ENCODE results near the gene RASGEF1B.

RASGEF1B gene

DNA sequence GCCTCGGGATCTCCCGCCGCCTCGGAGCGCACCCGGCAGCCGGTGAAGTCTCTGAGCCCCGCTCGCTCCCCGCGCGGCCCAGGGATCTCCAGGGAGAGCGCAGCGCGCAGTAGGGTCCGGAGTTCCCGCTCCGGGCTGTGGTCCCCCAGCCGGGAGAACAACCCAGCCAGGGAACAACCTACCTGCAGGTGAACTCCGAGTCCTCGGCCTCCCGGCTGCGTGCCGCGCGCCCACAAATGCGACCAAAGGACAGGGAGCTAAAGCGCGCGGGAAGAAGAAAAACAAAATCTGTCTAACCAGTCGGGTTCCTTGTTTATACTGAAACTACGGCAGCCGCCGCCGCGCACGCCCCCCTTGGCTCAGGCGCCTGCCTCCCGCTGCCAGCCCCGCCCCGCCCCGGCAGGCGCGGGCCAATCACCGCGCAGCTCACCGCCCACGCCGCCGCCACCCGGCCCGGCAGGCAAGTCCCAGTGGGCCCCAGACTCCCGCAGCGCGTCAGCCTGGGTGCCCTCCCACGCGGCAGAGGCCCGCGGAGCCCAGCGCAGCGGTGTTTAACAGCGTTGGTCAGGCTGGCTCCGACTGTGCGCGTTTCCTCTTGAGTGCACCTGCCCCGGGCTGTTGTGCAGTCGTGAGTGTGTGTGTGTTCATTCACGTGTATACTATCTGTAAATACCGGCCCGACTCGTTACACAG, at the start of gene RASGEF1B:
Gene RASGEF1B (minus strand): TSS at position 320 of the 693 bp plus-strand sequence. CDS start 12,399 bp downstream, outside the sequence.
- peak; percentile 92 for DNase-seq

DNA sequence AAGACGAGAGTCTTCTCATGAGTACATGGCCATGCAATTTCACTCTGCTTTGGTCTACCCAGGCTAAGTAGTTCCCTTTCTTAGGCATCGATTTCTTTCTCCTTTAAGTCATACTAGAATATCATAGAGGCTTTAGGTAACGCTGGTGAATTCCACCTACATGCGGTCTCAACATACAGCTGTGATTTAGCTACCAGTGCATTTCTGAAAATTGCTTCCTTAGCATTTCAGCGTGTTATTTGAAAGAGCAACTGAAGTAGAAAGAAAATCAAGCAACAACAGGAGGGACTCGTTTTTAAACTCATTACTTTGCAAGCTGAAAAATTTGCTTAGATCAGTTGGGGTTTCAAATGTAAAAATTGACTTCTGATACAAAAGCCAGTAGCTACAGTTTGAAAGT, 48.1 kb upstream of the RASGEF1B start:
- DNase-seq = no peak

DNA sequence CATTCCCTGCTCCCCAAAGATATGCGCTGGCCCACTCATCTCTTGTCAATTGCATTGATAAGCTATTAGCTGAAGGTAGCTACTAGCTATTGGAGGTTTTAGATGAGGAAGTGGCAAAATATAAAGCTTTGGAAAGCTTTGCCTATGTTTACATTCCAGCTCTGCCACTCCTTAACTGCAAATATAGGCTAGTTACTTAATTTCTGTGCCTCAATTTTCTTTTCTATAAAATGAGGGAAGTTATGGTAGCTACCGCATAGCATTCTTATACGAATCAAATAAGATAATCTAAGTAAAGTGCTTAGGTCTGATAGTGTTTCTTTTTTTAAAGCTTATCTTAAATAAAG, 47.7 kb upstream of the RASGEF1B start:
- DNase-seq = no peak

DNA sequence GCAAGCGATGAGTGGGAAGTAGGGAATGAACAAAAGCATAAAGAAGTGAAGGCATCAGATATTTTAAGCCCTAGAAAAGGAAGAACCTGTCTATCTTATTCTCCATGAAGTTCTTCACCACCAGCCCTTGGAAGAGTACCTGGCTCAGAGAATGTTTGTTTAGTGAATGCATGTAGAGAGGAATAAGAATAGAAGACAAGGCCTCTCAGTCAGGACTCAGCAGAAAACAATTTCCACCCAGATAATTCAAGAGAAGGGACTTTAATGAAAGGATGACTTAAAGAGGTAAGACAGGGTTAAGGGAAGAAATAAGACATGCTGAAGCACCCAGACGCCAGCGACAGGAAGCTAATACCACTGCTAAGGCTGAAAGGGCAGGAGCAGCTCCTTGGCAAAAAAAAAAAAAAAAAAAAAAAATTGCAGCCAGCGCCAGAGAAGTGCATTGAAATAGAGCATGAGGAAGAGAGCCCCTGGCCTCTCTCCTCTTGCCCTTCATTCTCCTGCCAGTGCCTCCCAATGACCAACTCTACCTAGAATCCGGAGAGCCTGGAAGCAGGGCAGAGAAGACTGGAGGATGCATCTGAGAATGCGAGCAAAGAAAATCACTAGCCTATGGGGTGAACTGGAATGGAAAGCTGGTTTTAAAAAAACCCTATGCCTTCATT, 47.2 kb upstream of the RASGEF1B start:
- no peak for DNase-seq

DNA sequence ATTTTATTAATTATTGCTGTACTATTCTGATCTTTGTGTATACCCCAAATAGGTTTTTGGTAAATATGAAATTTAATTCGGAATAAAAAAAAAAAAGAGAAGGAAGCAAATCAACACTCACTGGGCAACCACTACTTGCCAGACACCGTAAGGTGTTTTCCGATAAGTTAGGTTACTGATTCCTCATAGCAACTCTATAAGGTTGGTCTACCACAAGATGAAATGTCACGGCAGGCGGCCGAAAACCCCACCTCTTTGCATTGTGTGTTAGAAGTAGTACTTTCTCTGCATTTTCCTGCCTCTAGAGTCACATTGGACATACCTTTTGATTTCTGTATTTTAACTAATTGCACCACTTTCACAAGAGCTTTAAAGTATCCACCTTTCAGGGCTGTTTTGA, 44.5 kb upstream of the RASGEF1B start:
- DNase-seq = no peak

DNA sequence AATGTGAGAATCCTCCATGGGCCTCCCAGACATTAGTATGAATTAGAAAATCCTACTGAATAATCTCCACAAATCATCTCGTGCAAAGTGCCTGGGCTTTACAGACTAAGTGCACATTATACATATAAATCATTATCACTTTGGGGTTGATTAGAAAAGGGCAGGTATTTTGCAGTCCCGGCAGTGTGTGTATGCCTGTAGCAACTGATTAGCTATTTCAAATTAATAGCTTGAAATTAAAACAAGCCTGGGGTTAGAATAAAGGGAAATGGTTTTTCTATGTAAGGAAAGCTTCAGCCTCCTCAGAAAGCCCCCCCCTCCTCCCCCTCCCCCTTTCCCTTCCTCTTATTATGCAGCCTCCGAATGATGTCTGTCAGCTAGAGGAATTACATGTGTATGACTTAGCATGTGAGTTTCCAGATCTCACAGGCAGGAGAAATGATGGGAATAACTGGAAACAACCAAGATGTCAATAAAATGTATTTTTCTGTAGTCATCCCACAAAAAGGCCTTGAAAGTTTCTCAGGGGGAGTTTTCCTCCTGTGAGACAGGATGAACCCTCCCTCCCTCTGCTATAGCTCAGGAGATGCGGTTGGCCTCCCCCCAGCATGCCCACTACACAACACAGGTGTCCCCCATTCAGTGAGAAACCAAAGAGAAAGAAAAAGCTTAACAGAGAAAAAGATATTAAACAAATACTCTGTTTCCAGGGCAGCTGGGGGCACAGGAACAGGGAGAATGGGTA, 41.2 kb upstream of the RASGEF1B start:
- no peak for DNase-seq

DNA sequence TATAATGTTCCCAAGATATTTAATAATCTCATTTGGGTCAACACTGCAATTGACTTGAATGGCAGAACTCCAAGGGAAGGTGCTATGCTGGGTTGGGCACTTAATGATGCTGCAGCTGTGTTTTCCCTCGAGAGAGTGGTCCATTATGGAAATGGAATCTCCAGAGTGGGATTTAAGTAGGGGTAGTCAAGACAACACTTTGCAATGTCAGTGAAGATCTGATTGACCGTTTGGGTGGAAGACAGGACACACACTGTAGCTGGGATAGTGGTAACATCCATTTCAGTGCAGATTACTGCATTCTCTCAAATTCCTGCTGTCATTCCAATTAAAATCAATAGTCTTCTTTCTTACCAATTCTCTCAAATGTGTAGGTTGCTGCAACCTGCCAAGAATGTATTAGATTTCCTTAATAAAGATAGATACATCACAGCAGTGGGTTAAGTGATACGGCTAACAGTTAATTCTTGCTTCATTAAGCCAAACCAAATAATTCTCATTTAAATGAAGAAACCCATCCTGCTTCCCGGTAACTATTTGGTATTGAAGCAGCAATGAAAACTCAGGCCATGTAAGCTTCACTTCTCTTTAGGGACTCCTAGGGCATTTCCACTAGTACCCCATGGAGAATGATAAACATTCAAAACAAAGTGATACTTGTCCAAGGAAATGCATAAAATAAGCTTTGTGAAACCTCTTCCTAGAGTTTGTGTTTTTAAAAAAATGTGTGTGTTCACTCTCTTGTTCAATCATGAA, 40.5 kb upstream of the RASGEF1B start:
- DNase-seq = no peak

DNA sequence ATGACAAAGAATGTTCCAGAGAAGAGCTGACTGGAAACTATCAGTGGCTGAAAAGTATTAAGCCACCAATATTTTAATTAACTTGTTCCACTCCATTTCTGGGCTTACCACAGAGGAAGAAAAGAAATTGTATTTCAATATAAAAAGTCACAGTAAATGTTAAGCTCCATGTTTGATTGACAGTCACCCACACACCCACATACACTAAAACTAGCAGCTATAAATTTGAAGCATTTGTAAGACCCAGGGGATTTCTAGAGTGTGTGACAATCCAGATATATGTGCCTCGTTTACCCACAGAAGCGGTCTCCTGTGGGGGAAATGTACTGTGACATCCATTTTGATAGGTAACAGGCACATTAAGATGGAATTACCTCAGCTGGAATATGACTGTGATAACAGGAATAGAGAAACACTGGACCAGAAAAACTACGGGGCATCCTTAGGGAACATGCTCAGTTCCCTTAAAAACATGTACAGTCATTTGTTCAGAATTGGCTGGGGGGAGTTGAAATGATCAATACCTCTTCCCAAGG, 39.0 kb upstream of the RASGEF1B start:
- no peak for DNase-seq

DNA sequence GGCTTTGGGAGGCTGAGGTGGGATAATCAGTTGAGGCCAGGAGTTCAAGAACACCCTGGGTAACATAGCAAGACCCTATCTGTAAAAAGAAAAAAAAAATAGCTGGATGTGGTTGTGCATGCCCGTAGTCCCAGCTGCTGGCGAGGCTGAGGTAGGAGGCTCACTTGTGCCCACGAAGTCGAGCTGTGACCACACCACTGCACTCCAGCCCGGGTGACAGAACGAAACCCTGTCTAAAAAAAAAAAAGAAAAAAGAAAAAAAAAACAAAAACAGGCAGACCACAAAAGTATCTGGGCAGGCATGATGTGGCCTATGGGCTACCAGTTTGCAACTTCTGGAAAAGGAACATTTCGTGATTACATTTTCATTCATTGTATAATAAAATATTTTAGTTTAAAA, 38.1 kb upstream of the RASGEF1B start:
- no peak for DNase-seq

DNA sequence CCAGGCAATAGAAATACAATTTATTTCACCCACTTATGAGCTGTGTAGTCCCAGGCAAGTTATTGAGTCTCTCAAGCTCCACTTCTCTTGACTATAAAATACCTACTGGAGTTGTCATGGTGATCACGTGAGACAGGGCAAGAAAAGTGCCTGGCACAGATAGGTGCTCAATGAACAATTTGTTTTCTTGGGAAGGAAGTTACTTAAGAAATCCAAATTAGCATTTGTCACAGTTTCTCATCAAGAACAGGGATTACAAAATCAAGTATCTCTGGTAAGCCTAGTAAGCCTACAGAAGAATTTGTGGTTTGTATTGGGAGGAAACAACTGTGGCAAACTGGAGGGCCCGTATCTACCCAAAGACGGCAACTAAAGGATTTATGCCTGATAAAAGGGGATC, 37.5 kb upstream of the RASGEF1B start:
- DNase-seq = no peak

DNA sequence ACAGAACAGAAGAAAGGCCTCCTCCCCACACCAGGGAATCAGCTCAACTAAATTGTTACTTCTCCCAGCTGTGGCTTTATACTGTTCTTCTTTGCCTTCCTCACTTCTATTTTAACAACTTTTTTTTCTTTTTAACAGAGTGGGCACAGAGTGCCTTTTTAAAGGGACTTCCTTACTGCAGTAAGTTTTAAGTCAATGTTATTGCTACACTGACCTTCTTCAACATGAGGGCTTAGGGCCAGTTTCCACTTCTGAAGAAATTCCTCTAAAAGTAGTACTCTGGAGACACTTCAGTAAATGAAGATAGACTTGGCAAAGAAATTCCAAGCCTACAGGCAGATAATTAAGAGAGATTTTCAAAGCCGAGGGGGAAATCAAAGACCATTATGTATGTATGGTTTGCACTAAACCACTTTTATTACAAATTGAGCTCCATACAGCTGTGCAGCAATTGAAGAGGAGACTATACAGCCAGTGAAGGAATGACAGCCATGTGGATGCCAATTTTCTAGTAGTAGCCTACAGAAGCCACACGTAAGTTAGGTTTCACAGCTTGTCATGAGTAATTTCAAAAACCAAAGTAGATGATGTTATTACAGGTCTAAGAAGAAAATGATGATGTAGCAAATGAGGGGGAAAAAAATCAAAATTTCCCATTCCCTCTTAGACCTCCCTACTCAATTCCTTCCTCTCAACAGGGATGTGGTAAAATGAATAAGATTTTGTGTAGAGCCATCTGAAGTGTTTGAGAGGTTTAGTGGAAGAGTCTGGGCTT, 36.9 kb upstream of the RASGEF1B start:
- DNase-seq = no peak

DNA sequence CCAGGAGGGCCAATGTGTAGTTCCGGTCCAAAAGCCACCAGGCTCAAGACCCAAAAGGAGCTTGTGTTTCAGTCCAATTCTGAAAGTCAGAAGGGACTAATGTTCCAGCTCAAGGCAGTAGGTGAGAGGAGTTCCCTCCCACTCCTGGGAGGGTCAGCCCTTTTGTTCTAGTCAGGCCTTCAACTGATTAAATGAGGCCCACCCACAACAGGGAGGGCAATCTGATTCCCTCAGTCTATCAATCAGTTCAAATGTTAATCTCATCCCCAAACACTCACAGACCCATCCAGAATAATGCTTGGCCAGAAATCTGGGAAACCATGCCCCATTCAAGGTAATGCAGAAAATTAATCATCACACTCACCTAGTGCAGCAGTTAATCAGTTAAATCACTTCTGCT, 35.8 kb upstream of the RASGEF1B start:
- DNase-seq = no peak

DNA sequence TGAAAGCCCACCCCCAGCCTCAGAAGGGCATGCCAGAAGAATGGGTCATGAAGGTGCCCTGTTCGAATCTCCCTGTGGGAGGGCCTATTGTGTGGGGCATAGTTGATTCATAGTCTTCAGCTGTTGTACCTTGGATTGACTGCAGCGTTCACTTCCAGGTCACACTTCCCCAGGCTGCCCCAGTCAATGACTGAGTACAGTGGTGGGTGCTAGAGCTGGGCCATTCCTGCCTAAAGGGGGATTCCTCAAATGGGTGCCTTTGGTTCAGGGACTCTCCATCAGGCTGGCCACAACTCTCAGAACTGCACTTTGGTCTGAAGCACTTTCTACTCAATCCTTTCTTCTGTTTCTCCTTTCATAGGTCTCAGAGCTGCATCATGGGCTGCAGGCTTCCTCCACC, 35.0 kb upstream of the RASGEF1B start:
- DNase-seq = no peak

DNA sequence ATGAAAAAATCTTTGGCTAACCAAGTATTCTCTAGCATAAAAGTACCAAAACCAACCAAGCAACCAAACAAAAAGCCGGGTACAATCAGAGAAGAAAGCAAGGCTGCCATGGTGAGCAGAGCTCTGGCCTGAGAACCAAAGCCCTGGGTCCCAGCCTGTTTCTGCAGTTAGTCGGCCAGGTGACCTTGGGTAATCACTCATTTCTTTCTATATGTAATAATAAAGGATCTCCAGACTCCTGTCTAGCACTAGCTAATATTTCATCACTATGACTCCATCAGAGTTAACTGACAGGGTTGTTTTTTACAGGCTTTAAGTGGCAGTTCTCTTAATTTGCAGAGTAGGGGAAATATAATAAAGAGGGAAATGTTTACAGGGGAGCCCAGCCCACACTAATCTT, 34.0 kb upstream of the RASGEF1B start:
- no peak for DNase-seq

DNA sequence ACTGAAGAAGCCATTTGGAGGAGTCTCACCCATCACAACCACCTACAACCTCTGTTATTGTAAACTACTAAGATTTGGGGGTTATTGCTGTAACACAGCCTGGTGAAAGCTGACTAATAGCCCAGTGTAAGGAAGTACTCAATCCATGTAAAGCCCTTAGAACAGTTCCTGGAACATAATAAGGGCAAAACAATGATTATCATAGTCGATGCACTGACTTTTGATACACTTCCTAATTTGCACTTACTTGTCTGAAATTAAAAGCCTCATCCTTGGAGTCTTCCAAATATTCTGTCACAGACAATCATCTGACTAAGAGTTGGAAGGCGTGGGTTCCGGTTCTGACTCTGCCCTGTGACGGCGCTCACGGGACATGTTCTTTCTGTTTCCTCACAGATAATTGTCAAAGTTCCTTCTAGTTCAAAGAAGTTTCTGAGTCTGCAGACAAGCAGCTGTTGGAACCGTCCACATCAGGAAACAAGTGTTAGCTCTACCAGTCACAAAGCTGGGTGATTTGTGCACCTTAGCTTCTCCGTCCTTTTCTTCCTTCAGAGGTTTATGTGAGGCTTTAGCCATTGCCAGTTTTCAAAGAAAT, 33.4 kb upstream of the RASGEF1B start:
- DNase-seq = no peak

DNA sequence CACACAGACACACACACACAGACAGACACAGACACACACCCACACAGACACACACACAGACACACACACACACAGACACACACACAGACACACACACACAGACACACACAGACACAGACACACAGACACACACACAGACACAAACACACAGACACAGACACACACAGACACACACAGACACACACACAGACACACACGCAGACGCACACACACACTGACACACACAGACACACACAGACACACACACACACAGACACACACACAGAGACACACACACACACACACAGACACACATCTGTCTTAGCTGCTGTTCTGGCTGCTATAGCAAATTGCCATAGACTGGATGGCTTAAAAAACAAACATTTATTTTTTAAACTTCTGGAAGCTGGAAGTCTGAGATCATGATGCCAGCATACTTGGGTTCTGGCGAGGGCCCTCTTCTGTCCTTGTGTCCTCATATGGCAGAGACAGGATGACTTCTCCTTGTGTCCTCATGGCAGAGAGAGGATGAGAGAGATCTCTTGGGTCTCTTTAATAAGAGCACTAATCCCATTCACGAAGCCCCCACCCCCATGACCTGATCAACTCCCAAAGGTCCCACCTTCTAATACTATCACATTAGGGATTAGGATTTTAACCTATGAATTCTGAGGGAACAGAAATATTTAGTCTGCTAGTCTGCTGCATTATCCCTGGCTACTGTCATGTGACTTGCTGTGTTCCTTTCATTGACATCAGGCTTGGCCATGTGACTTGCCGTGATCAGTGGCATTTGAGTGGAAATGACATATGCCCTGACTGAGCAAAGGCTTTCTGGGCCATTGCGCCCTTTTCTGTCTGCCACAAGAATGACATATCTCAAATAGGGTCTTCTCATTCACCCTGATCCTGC, 32.7 kb upstream of the RASGEF1B start:
- no peak for DNase-seq

DNA sequence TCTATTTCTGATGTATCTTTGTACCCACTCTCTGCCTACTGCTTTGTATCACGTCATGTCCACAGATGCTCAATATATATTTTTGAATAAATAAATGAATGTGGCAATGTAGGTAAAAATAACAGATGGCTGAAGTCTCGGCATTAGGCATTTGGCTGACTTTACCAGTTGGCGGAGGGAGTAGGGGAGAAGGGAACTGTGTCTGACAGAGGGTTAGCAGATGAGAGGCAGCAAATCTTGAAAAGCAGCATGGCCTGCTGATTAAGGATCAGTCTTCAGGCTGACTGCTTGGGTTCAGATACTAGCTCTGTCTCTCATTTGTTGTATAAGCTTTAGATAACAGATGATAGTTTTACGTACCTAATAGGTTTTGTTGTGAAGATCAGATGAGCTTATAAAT, 31.9 kb upstream of the RASGEF1B start:
- DNase-seq = no peak

DNA sequence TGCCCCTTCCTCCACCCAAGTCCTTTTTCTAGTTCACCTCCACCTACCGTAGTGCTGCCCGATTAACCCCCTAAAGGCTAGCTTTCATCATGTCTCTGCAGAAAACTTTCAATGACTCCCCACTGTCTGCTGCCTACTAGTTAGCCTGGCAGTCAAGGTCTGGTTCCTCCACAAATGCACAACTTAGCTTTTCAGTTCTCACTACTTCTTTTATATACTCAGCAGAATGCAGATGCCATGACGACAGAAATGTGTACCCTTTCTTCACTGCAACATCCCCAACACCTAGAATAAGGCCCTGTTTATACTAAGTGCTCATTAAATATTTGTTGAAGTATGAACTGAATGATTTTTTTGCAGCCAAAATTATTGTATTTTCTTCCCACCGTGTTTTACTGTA, 30.9 kb upstream of the RASGEF1B start:
- DNase-seq = no peak

DNA sequence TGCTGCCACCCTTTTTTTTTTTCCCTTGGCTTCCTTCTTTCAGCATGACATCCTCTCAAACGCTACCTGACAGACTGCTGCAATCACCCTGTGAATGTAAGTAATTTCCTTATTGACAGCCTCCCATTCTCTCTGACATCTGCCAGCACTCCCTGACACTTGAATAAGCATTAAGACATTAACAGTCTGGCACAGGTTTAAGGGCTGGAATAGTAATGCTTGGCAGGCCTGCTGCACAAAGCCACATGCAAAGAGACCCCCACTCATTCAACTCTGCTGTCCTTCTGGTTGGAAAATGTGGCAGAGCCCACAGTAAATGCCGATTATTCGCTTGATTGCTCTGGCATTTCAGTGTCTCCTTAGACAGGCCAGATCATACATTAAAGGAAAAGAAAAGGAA, 28.1 kb upstream of the RASGEF1B start:
- DNase-seq = no peak

DNA sequence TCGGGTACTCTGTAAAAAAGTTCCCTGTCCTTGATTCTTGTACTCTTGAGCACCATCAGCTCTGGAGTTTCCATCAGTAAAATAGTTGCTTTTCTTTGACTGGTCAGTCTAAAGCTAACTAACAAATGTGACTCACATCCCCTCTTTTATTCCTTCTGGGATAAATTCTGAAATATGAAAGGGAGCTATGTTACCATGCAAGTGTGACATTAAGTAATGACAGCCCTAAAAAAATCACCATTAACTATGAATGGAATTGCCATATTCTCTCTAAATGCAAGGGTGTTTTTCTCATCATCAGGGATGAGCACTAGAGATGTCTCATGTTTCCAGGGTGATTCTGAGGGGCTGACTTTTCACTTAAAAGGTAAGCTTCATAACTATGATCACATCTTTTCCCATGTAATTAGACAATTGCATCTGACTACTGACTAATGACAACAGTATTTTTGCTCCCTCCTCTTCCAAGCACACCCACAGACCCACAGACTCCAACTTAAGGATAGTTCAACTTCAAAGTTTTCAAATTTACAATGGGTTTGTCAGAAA, 26.9 kb upstream of the RASGEF1B start:
- no peak for DNase-seq

DNA sequence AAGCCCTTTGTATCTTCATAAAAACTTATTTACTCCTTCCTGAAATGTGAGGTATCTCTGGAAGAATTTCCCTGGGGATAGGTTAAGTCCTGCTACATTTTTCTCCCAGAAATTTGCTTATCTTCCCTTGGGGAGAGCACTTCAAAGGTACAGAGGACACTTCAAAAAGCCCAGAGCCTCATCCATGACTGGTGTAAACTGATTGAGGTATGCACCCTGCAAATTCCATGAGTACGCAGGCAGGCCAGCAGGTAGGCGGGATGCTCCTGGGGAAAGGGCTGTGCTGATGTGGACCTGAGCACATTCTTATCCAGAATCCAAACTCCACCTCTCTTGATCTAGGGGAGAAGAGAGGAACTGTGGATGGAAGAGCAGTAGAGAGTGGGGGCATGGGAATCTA, 26.3 kb upstream of the RASGEF1B start:
- no peak for DNase-seq
